Urinary bladder (tissue), 4 donors: ENCODE data around the gene LTB4R2. TPM values are rescaled to one million over a fixed set of nuclear protein-coding genes. Genes with fewer than 3 reads are reported as not detected.

Experiments
- DNase-seq: peaks from one replicate; pipeline ENCODE4 v3.0.0-alpha.2; 2015; ENCODE audit errors: extremely low spot score
- H3K27ac ChIP-seq: one replicate; pipeline ENCODE4 v1.5.1; 2013; ENCODE audit warnings: low read depth, mild to moderate bottlenecking, moderate library complexity
- H3K36me3 ChIP-seq: one replicate; pipeline ENCODE4 v1.6.1; 2013; ENCODE audit warnings: mild to moderate bottlenecking, moderate library complexity; ENCODE audit not compliant: insufficient read depth
- H3K4me1 ChIP-seq: one replicate; pipeline ENCODE4 v1.6.1; 2013; ENCODE audit warnings: mild to moderate bottlenecking, moderate library complexity; ENCODE audit not compliant: insufficient read depth
- H3K4me3 ChIP-seq: one replicate; pipeline ENCODE4 v1.5.1; 2013; ENCODE audit warnings: low read depth, low read length
- WGBS: extraction: QIAGEN DNeasy Blood & Tissue Kit; methylation state at CpG from one replicate; pipeline ENCODE4 v1.1.7; 2013; 5-methylcytosine and 5-hydroxymethylcytosine counted together
- polyA plus RNA-seq: library from polyadenylated mRNA; stranded (reverse); fragments of 200-250 nt; gene quantifications from one replicate; pipeline ENCODE4 v1.2.3, GENCODE V29; 2013
- total RNA-seq: library from RNA; depleted of rRNA; stranded (reverse); fragments of >200 nt; gene quantifications from one replicate; pipeline ENCODE4 v1.2.3, GENCODE V29; 2014
- donor health status: healthy with polysubstance abuse.
- donor health status: healthy.

LTB4R2 gene
- total and polyA plus RNA-seq, 2 donors, result 2.8 to 4.0 TPM

DNA sequence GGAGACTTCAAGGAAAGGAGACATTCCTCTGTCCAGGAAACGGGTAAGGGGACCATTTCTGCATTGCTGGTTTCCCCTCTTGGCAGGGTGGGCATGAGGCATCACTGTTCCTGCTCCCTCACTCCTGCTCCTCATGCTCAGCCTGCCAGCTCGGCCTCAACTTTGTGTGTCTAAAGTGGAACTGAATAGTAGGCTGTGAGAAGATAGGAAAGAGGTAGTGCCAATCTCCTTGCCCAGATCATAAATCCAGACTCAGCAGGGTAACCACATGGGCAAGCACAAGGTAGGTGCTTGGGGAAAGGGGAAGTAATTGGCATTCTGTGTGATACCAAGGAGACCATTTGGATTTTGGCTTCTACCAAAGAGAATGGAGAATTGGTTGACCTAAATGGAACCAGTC, 4.0 kb downstream of the LTB4R2 start:
- no peak overlapping the region for H3K27ac ChIP-seq
- H3K4me3 ChIP-seq, result no peak overlapping the region
- DNase-seq, result no peak
- H3K36me3 ChIP-seq, result no peaks in the 10 kb centered on the region
- 76% methylated on average over 2 of the region's 2 CpGs for WGBS
- no peaks in the 10 kb centered on the region for H3K4me1 ChIP-seq

DNA sequence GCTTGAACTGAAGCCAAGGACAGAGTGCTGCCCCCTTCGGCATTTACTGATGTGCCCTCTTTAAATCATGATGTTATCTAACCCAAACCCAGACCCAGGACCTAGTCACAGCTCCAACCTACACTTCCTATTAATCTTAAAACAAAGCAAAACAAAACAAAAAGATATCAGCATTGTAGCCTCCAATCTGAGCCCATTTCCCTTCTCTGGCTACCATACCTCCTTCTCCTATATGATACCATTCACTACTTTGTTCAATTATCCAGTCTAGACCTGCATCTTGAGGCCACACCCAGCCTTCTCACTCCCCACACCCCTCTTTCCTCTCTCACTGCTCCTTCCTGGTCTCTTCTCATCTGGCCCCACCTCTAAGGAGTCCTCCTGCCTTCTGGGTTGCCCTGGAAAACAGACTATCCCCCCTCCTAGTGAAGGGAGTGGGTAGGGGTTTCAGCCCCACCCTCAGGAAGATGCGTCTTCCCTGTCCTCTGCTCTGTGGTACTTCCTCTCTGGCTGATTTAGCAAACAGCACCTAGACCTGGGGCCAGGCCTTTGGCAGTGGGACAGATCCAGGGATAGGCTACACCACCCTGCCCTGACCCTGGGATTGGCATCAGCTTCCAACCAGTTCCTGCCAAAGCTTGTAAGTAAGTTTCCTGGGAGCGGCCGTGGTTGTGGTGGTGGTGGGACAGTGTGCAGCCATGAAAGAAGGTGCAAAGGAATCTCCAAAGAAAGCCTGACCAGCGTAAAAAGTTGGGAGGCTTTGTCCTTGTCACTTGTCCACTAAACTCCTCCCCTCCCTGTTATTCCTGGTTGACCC, 4.6 kb downstream of the LTB4R2 start:
- H3K27ac ChIP-seq, result no peak overlapping the region
- H3K36me3 ChIP-seq, result no peaks in the 10 kb centered on the region
- H3K4me3 ChIP-seq, result no peak overlapping the region
- no peak for DNase-seq
- 71% methylated on average over 5 of the region's 5 CpGs for WGBS
- H3K4me1 ChIP-seq, result no peaks in the 10 kb centered on the region

DNA sequence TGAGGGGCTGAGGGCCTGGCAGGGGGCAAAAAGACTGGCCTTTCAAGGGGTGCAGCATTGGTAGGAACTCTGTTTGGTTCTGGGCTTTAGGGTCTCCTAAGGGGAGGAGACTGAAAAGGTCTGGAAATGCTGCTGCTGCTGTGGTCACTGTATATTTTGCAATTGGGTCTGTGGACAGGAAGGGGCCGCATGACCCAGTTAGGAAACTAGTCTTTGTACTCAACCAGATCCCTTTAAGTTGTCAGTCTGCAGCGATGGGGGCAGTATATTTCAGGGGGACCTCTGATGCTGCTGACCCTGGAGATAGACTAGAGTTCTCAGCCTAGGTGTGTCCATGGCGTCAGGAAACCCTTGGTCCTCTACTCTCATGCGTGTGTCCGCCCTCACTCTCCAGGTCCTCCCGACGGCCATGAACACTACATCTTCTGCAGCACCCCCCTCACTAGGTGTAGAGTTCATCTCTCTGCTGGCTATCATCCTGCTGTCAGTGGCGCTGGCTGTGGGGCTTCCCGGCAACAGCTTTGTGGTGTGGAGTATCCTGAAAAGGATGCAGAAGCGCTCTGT, 5.4 kb downstream of the LTB4R2 start:
- Histone ChIP-seq H3K36me3 (no peaks in the 10 kb centered on the region), H3K27ac (no peak overlapping the region), H3K4me3 (no peak overlapping the region), H3K4me1 (no peaks in the 10 kb centered on the region)
- WGBS, result 81% methylated on average over 10 of the region's 10 CpGs
- no peak for DNase-seq

DNA sequence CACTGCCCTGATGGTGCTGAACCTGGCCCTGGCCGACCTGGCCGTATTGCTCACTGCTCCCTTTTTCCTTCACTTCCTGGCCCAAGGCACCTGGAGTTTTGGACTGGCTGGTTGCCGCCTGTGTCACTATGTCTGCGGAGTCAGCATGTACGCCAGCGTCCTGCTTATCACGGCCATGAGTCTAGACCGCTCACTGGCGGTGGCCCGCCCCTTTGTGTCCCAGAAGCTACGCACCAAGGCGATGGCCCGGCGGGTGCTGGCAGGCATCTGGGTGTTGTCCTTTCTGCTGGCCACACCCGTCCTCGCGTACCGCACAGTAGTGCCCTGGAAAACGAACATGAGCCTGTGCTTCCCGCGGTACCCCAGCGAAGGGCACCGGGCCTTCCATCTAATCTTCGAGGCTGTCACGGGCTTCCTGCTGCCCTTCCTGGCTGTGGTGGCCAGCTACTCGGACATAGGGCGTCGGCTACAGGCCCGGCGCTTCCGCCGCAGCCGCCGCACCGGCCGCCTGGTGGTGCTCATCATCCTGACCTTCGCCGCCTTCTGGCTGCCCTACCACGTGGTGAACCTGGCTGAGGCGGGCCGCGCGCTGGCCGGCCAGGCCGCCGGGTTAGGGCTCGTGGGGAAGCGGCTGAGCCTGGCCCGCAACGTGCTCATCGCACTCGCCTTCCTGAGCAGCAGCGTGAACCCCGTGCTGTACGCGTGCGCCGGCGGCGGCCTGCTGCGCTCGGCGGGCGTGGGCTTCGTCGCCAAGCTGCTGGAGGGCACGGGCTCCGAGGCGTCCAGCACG, 6.1 kb downstream of the LTB4R2 start:
- Histone ChIP-seq H3K27ac (no peak overlapping the region), H3K4me3 (no peak overlapping the region), H3K4me1 (no peaks in the 10 kb centered on the region), H3K36me3 (no peaks in the 10 kb centered on the region)
- WGBS, result 34% methylated on average over 70 of the region's 70 CpGs
- DNase-seq, result no peak

DNA sequence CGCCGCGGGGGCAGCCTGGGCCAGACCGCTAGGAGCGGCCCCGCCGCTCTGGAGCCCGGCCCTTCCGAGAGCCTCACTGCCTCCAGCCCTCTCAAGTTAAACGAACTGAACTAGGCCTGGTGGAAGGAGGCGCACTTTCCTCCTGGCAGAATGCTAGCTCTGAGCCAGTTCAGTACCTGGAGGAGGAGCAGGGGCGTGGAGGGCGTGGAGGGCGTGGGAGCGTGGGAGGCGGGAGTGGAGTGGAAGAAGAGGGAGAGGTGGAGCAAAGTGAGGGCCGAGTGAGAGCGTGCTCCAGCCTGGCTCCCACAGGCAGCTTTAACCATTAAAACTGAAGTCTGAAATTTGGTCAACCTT, 6.6 kb downstream of the LTB4R2 start:
- H3K4me3 ChIP-seq, result no peak overlapping the region
- H3K4me1 ChIP-seq, result no peaks in the 10 kb centered on the region
- H3K36me3 ChIP-seq, result no peaks in the 10 kb centered on the region
- no peak overlapping the region for H3K27ac ChIP-seq
- 46% methylated on average over 18 of the region's 18 CpGs for WGBS
- DNase-seq, result no peak

- Histone ChIP-seq H3K4me3 (no peak overlapping the region), H3K36me3 (no peaks in the 10 kb centered on the region), H3K27ac (no peak overlapping the region), H3K4me1 (no peaks in the 10 kb centered on the region)
- DNase-seq, result no peak
- 61% methylated on average over 3 of the region's 3 CpGs for WGBS
Observed at GRCh38 chr14:24317141-24317928, 7.4 kb downstream of the LTB4R2 start.

DNA sequence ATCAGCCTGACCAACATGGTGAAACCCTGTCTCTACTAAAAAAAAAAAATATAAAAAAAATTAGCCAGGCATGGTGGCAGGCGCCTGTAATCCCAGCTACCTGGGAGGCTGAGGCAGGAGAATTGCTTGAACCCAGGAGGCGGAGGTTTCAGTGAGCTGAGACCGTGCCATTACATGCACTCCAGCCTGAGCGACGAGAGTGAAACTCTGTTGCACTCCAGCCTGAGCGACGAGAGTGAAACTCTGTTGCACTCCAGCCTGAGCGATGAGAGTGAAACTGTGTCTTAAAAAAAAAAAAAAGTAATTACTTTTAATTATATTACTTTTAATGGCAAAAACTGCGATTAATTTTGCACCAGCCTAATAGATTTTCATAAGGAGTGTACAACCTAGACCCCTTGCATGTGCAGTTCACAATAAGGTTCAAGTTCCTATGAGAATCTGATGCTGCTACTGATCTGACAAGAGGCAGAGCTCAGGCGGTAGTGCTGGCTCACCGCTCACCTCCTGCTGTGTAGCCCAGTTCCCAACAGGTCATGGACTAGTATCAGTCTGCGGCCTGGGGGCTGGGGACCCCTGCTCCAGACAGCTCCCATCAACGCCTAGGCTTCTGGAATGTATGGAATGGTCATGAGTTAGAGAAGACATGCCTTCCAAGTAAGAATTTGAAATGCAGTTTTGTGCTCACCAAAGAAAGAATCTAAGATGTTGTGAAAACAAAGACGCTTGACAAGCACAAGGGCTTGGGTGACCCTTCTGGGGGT, 11.5 kb downstream of the LTB4R2 start:
- WGBS, result 84% methylated on average over 14 of the region's 14 CpGs

GRCh38 chr14:24322672-24323071, 12.7 kb downstream of the LTB4R2 start:
- 57% methylated on average over 10 of the region's 10 CpGs for WGBS
- no peak overlapping the region for H3K27ac ChIP-seq
- no peaks in the 10 kb centered on the region for H3K4me1 ChIP-seq
- no peak for DNase-seq
- H3K36me3 ChIP-seq, result no peaks in the 10 kb centered on the region
- H3K4me3 ChIP-seq, result no peak overlapping the region

More for the DNA sequence above, 11.5 kb downstream of the LTB4R2 start:
- Histone ChIP-seq H3K27ac (no peak overlapping the region), H3K4me3 (no peak overlapping the region), H3K4me1 (no peaks in the 10 kb centered on the region), H3K36me3 (no peaks in the 10 kb centered on the region)
- DNase-seq, result no peak

GRCh38 chr14:24323341-24323740, 13.4 kb downstream of the LTB4R2 start:
- DNase-seq, result no peak
- WGBS, result 50% methylated on average over 3 of the region's 3 CpGs
- Histone ChIP-seq H3K4me3 (no peak overlapping the region), H3K27ac (no peak overlapping the region), H3K36me3 (no peaks in the 10 kb centered on the region), H3K4me1 (no peaks in the 10 kb centered on the region)

DNA sequence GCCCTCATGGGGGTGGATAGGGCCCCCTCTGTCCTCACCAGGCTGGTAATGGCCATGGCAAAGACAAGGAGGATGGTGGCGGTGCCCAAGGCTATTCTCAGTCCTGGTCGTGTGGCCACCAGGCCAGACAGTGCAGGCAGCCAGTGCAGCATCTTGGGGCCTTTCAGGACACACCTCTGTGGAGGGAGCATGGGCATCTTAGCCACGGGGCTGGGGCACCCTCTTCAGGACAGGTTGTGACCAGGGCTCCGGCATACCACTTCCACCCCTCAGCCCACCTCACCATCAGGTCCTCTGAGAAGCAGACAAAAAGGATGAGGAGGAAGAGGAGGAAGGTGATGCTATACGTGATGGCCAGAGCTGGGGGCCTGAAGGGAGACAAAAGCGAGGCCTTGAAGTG, 14.1 kb downstream of the LTB4R2 start:
- 78% methylated on average over 6 of the region's 6 CpGs for WGBS
- H3K4me3 ChIP-seq, result no peak overlapping the region
- no peaks in the 10 kb centered on the region for H3K4me1 ChIP-seq
- DNase-seq, result no peak
- H3K27ac ChIP-seq, result no peak overlapping the region
- no peaks in the 10 kb centered on the region for H3K36me3 ChIP-seq

- DNase-seq, result no peak
Observed at GRCh38 chr14:24325041-24325530, 15.1 kb downstream of the LTB4R2 start.

GRCh38 chr14:24325963-24326362, 16.0 kb downstream of the LTB4R2 start:
- no peak overlapping the region for H3K4me3 ChIP-seq
- H3K27ac ChIP-seq, result no peak overlapping the region
- no peaks in the 10 kb centered on the region for H3K4me1 ChIP-seq
- DNase-seq, result no peak
- H3K36me3 ChIP-seq, result no peaks in the 10 kb centered on the region
- 80% methylated on average over 9 of the region's 9 CpGs for whole genome bisulfite sequencing

More at GRCh38 chr14:24325041-24325530, 15.1 kb downstream of the LTB4R2 start:
- 77% methylated on average over 5 of the region's 5 CpGs for WGBS
- H3K4me1 ChIP-seq, result no peaks in the 10 kb centered on the region
- H3K36me3 ChIP-seq, result no peaks in the 10 kb centered on the region
- no peak overlapping the region for H3K4me3 ChIP-seq
- H3K27ac ChIP-seq, result no peak overlapping the region

DNA sequence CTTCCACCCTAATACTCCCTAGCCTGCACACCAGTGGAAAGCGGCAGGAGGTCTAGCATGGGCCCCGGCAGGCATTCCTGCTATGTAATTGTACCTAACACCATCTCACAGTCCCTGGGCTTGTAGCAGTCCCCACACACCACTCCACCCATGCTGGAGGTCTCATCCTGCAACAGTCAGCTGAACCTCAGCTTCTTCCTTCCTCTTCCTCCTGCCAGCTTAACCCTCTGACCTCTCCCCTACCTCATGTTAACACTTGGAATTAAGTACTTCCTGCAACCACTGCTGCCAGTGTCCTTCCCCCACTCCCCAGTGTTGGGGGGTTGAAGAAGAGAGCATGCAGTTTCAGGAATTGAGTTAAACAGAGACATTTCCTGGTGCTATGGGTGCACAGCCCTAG, 17.4 kb downstream of the LTB4R2 start:
- 70% methylated on average over 2 of the region's 2 CpGs for WGBS
- no peak overlapping the region for H3K4me3 ChIP-seq
- H3K4me1 ChIP-seq, result no peaks in the 10 kb centered on the region
- H3K27ac ChIP-seq, result no peak overlapping the region
- no peak for DNase-seq
- no peaks in the 10 kb centered on the region for H3K36me3 ChIP-seq
